CD4-positive, CD25-positive, alpha-beta regulatory T cell (primary cell): ENCODE results near the gene AATK. TPM values are rescaled to one million over a fixed set of nuclear protein-coding genes. Genes with fewer than 3 reads are reported as not detected.

ENCODE experiments used
- ATAC-seq, 2 donors: fragments of 150-1000 bp; cut with Tn5 transposase; one replicate each; pipeline ENCODE4 v1.10.0; 2021; ENCODE audit warnings: low read depth in 2 of 2, moderate number of reproducible peaks in 2 of 2, moderate library complexity in 1 of 2
- DNase-seq, 3 donors: peaks; one replicate each; pipeline versions ENCODE4 v3.0.0 to v3.0.0-alpha.2; 2012 to 2022; ENCODE audit warnings: mixed read lengths in 1 of 3
- H3K27ac ChIP-seq: one replicate; pipeline ENCODE4 v1.7.0; 2013; ENCODE audit warnings: mild to moderate bottlenecking, low read length; ENCODE audit not compliant: insufficient read depth, poor library complexity, severe bottlenecking
- H3K27me3 ChIP-seq: one replicate; pipeline ENCODE4 v1.7.0; 2013; ENCODE audit warnings: low read length; ENCODE audit not compliant: control insufficient read depth, insufficient read depth
- H3K36me3 ChIP-seq: one replicate; pipeline ENCODE4 v1.7.0; 2013; ENCODE audit warnings: mild to moderate bottlenecking, low read length, moderate library complexity; ENCODE audit not compliant: control insufficient read depth, insufficient read depth
- H3K4me1 ChIP-seq: 2 replicates; pipeline ENCODE4 v1.7.0; 2013; ENCODE audit warnings: mild to moderate bottlenecking, low read length; ENCODE audit not compliant: insufficient read depth, control insufficient read depth, poor library complexity, severe bottlenecking
- H3K4me3 ChIP-seq: one replicate; pipeline ENCODE4 v1.7.0; 2013; ENCODE audit warnings: low read depth, mild to moderate bottlenecking, low read length, moderate library complexity
- H3K9me3 ChIP-seq, 2 experiments: 1 replicate in 1 of 2; 2 replicates in 1 of 2; pipeline ENCODE4 v1.7.0; 2013; ENCODE audit warnings: low read length in 2 of 2, mild to moderate bottlenecking in 1 of 2, moderate library complexity in 1 of 2; ENCODE audit not compliant: control insufficient read depth in 2 of 2
- H3K27ac Mint-ChIP-seq, 3 donors: one replicate each; pipeline ENCODE4 v1.8.0; 2020 to 2022; ENCODE audit warnings: mild to moderate bottlenecking in 3 of 3, mixed read lengths in 3 of 3, moderate library complexity in 2 of 3
- H3K27me3 Mint-ChIP-seq: one replicate; pipeline ENCODE4 v1.8.0; 2022; ENCODE audit warnings: mild to moderate bottlenecking, mixed read lengths
- H3K36me3 Mint-ChIP-seq: one replicate; pipeline ENCODE4 v1.8.0; 2020; ENCODE audit warnings: mixed read lengths
- H3K4me1 Mint-ChIP-seq, 4 donors: one replicate each; pipeline ENCODE4 v1.8.0; 2020 to 2022; ENCODE audit warnings: mixed read lengths in 4 of 4, mild to moderate bottlenecking in 1 of 4
- H3K4me3 Mint-ChIP-seq, 4 donors: one replicate each; pipeline ENCODE4 v1.8.0; 2020 to 2022; ENCODE audit warnings: mild to moderate bottlenecking in 4 of 4, mixed read lengths in 4 of 4, moderate library complexity in 3 of 4
- H3K9me3 Mint-ChIP-seq, 7 donors: one replicate each; pipeline ENCODE4 v1.8.0; 2020 to 2022; ENCODE audit warnings: mixed read lengths in 7 of 7, mild to moderate bottlenecking in 3 of 7, moderate library complexity in 2 of 7
- polyA plus RNA-seq, 4 donors: library from polyadenylated mRNA; unstranded; fragments of 300-500 nt; fragmentation: Illumina TruSeq; gene quantifications; one replicate each; pipeline ENCODE4 v1.2.3, GENCODE V29; 2021
- total RNA-seq: library from RNA; stranded (reverse); gene quantifications from one replicate; pipeline ENCODE4 v1.2.3, GENCODE V29; 2022

The AATK gene
- total and polyA plus RNA-seq, 5 donors from 2014 or later = 0.03 to 0.26 (median 0.16) TPM; not detected in 2

- H3K4me3 Mint-ChIP-seq = no peak overlapping the region
- no peak overlapping the region for H3K4me3 ChIP-seq
- H3K4me1 ChIP-seq = no peaks in the 10 kb centered on the region
- no peaks in the 10 kb centered on the region for H3K36me3 ChIP-seq
- DNase-seq (peak in 1 of 3 donors; percentile 9), ATAC-seq (no peak)
- no peak overlapping the region for H3K27ac ChIP-seq
- no peaks in the 10 kb centered on the region for H3K27me3 Mint-ChIP-seq
- no peaks in the 10 kb centered on the region for H3K9me3 ChIP-seq
- H3K4me1 Mint-ChIP-seq = peaks cover 0 to 4% (median 2%) of the 10 kb centered on the region in 4 donors
- H3K9me3 Mint-ChIP-seq = no peaks in the 10 kb centered on the region
- H3K27ac Mint-ChIP-seq = no peak overlapping the region
- H3K36me3 Mint-ChIP-seq = no peaks in the 10 kb centered on the region
- no peaks in the 10 kb centered on the region for H3K27me3 ChIP-seq
Measured at GRCh38 chr17:81207610-81208581, 41.9 kb upstream of the AATK start.

DNA sequence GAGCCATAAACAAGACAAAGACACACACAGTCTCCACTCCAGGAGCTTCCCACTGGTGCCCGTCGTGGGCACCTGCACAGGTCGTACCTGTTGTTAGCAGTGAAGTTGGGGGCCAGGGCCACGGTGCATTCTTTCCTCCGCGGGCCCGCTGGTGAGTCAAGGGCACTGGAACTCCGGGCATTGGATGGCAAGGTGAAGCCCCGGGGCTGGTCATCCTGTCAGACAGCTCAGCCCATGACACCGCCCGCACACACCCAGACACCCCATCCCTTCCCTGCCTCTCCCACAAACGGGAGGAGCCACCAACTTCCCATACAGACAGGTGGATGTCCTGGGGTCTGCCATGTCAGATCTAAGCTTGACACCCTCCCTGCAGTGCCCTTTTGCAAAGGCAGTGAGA, 40.6 kb upstream of the AATK start:
- Histone ChIP-seq H3K27ac (no peak overlapping the region), H3K4me1 (no peaks in the 10 kb centered on the region), H3K9me3 (no peaks in the 10 kb centered on the region), H3K4me3 (no peak overlapping the region), H3K27me3 (no peaks in the 10 kb centered on the region), H3K36me3 (no peaks in the 10 kb centered on the region)
- Mint-ChIP-seq H3K9me3 (no peaks in the 10 kb centered on the region), H3K27me3 (no peaks in the 10 kb centered on the region), H3K27ac (no peak overlapping the region), H3K36me3 (no peaks in the 10 kb centered on the region), H3K4me1 (no peaks in the 10 kb centered on the region), H3K4me3 (no peak overlapping the region)
- ATAC-seq (no peak), DNase-seq (no peak)

DNA sequence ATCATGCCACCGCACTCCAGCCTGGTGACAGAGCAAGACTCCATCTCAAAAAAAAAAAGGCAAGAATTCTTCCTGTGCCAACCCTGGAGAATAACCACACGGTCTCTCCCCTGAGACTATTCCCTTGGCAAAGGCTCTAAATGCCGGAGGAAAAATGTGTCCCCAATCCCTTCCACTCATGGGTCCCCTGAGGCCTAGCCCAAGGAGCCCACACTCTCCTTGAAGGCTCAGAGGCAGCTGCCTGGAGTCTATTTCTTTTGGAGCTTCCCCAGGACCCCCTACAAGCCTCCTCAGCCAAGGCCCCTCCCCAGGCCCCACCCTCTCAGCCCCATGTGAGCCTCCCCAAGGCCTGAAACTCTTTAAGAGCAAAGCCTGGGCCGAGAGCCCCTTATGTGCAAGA, 40.1 kb upstream of the AATK start:
- Histone ChIP-seq H3K27me3 (no peaks in the 10 kb centered on the region), H3K4me3 (no peak overlapping the region), H3K27ac (no peak overlapping the region), H3K4me1 (no peaks in the 10 kb centered on the region), H3K9me3 (no peaks in the 10 kb centered on the region), H3K36me3 (no peaks in the 10 kb centered on the region)
- no peaks in the 10 kb centered on the region for H3K4me1 Mint-ChIP-seq
- no peak overlapping the region for H3K4me3 Mint-ChIP-seq
- no peaks in the 10 kb centered on the region for H3K27me3 Mint-ChIP-seq
- no peaks in the 10 kb centered on the region for H3K36me3 Mint-ChIP-seq
- DNase-seq (no peak), ATAC-seq (no peak)
- no peaks in the 10 kb centered on the region for H3K9me3 Mint-ChIP-seq
- H3K27ac Mint-ChIP-seq = no peak overlapping the region

- Mint-ChIP-seq H3K27me3 (no peaks in the 10 kb centered on the region), H3K36me3 (no peaks in the 10 kb centered on the region), H3K9me3 (no peaks in the 10 kb centered on the region), H3K4me3 (no peak overlapping the region), H3K27ac (no peak overlapping the region), H3K4me1 (no peaks in the 10 kb centered on the region)
- Histone ChIP-seq H3K27ac (no peak overlapping the region), H3K36me3 (no peaks in the 10 kb centered on the region), H3K9me3 (no peaks in the 10 kb centered on the region), H3K27me3 (no peaks in the 10 kb centered on the region), H3K4me1 (no peaks in the 10 kb centered on the region), H3K4me3 (no peak overlapping the region)
- DNase-seq (no peak), ATAC-seq (no peak)
Measured at GRCh38 chr17:81204578-81204977, 38.6 kb upstream of the AATK start.

DNA sequence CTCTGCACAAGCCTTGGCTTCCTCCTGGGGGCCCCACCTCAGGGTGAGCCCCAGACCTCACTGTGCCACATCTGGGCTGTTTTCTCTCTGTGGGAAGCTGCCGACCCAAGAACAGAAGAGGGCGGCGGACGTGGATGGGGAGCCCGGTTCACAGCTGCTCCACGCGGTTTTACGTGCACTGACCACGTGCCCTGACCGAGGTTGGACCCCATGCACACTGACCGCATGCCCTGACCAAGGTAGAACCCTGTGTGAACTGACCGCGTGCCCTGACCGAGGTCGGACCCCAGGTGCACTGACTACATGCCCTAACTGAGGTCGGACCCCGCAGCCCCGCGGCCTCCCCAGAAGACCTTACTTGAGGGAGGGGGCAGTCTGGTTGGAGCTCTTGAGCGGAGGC, 37.1 kb upstream of the AATK start:
- Mint-ChIP-seq H3K4me3 (no peak overlapping the region), H3K36me3 (no peaks in the 10 kb centered on the region), H3K4me1 (no peaks in the 10 kb centered on the region), H3K27ac (no peak overlapping the region), H3K9me3 (peaks cover 0 to 2% (median 0%) of the 10 kb centered on the region in 7 donors), H3K27me3 (no peaks in the 10 kb centered on the region)
- Histone ChIP-seq H3K36me3 (no peaks in the 10 kb centered on the region), H3K4me1 (no peaks in the 10 kb centered on the region), H3K27ac (no peak overlapping the region), H3K27me3 (no peaks in the 10 kb centered on the region), H3K4me3 (no peak overlapping the region), H3K9me3 (no peaks in the 10 kb centered on the region)
- ATAC-seq = no peak
- DNase-seq = no peak

- Histone ChIP-seq H3K27me3 (no peaks in the 10 kb centered on the region), H3K36me3 (no peaks in the 10 kb centered on the region), H3K9me3 (no peaks in the 10 kb centered on the region), H3K4me1 (no peaks in the 10 kb centered on the region), H3K27ac (no peak overlapping the region), H3K4me3 (no peak overlapping the region)
- H3K27ac Mint-ChIP-seq = no peak overlapping the region
- DNase-seq (no peak), ATAC-seq (no peak)
- peaks cover 0 to 2% (median 0%) of the 10 kb centered on the region in 7 donors for H3K9me3 Mint-ChIP-seq
- no peaks in the 10 kb centered on the region for H3K36me3 Mint-ChIP-seq
- H3K4me3 Mint-ChIP-seq = no peak overlapping the region
- no peaks in the 10 kb centered on the region for H3K4me1 Mint-ChIP-seq
- H3K27me3 Mint-ChIP-seq = no peaks in the 10 kb centered on the region
Measured at GRCh38 chr17:81202318-81202717, 36.3 kb upstream of the AATK start.

DNA sequence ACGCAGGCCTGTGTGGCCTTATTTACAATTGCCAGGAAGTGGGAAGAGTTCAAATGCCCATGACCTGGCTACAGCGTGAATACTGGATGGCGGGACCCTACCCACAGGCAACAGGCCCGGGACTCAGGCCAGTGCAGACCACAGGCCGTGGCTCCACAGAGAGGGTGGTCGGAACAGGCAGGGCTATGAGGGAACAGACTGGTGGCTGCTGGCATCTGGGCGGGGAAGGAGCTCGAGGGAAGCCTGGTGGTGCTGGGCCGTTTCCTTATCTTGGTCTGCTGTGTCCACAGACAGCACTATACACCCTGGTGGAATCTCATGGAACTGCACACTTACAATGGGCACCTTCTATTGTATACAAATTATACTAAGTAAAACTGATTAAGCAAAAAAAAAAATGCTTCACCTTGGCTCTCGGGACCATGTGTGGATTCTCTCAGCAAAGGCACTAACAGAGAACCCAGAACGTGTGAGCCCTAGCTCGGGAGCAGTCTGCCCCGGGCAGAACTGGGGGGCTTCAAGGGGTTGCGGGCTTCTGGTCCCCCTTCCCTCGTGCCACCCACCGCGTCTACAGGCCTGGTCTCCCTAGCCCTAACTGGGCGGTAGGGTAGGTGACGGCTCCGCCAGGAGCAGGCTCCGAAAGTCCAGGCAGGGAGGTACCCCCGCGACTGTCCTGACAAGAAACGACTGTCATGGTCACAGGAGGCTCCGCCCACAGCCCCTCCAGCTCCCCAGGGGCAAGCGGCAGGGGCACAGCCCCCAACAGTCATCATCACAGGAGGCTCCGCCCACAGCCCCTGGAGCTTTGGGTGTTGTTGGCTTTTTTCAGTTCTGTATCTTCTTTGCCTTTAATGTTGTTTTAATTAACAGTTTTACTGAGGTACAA, 34.9 kb upstream of the AATK start:
- Mint-ChIP-seq H3K9me3 (peaks cover 0 to 2% (median 0%) of the 10 kb centered on the region in 7 donors), H3K36me3 (no peaks in the 10 kb centered on the region), H3K27me3 (no peaks in the 10 kb centered on the region), H3K4me1 (no peaks in the 10 kb centered on the region), H3K27ac (peak overlapping the region in 1 of 3 donors; percentile 62), H3K4me3 (no peak overlapping the region)
- DNase-seq = peak in 1 of 3 donors; percentile 52
- Histone ChIP-seq H3K27me3 (no peaks in the 10 kb centered on the region), H3K4me1 (no peaks in the 10 kb centered on the region), H3K9me3 (no peaks in the 10 kb centered on the region), H3K36me3 (no peaks in the 10 kb centered on the region), H3K4me3 (no peak overlapping the region), H3K27ac (no peak overlapping the region)
- ATAC-seq = no peak
